Measurements from ENCODE around the gene TNFRSF1A. TPM values are rescaled to one million over a fixed set of nuclear protein-coding genes. Genes with fewer than 3 reads are reported as not detected.

The TNFRSF1A gene
- total and polyA plus RNA-seq, 2 of the 13 experiments (the other 11 are each of a cell fraction or from before 2014, with no cell fraction given) = 41.5 to 61.2 TPM

- ChIA-PET CTCF (ENCODE audit: low intra/inter-chr PET ratio, low total read pairs) (interaction anchor here (1.1 to 1.3 kb wide), 3 partner anchors 33 to 47 kb away, joined by 3 to 7 read pairs (median 3); no protein-coding TSS in a partner anchor), POLR2A (interaction anchor here (0.7 to 2.9 kb wide), 9 partner anchors 15 to 46 kb away, joined by 3 to 55 read pairs (median 5); partner anchors contain the start of genes LTBR and TNFRSF1A)
- no peak for TF ChIP-seq USF2 (IDR thresholded peaks at IDR 0.05; ENCODE audit: low read depth, low read length)
- TF ChIP-seq USF2 (CRISPR knock-in tag; IDR thresholded peaks at IDR 0.05; ENCODE audit: borderline replicate concordance) = peak; percentile 70; the same call in 1 of the 2 replicates
- TF ChIP-seq DPF2 (CRISPR knock-in tag; IDR thresholded peaks at IDR 0.05; ENCODE audit: borderline replicate concordance, low read depth) = no peak
- peak; percentile 46; the same call in 1 of the 2 replicates for TF ChIP-seq NFYC (CRISPR knock-in tag; IDR thresholded peaks at IDR 0.05)
- no peak for TF ChIP-seq KLF6 (CRISPR knock-in tag; IDR thresholded peaks at IDR 0.05)
- no peak for TF ChIP-seq MXI1 (IDR thresholded peaks at IDR 0.05; ENCODE audit: borderline replicate concordance, low read depth, low read length)
- no peak for TF ChIP-seq ZNF432 (CRISPR knock-in tag; IDR thresholded peaks at IDR 0.05; ENCODE audit: borderline replicate concordance)
- TF ChIP-seq THAP11 (CRISPR knock-in tag; IDR thresholded peaks at IDR 0.05) = 0 out of 2 replicates have a peak, but pooled peaks have one; percentile 1
- TF ChIP-seq SRF (IDR thresholded peaks at IDR 0.05; ENCODE audit: low read depth, low read length) = peak; percentile 95
- 0 out of 2 replicates have a peak, but pooled peaks have one; percentile 0 for TF ChIP-seq MIXL1 (CRISPR knock-in tag; IDR thresholded peaks at IDR 0.05)
- TF ChIP-seq ZNF382 (CRISPR knock-in tag; IDR thresholded peaks at IDR 0.05; ENCODE audit: borderline replicate concordance) = no peak
- TF ChIP-seq ZNF629 (CRISPR knock-in tag; conservative IDR thresholded peaks at IDR 0.05) = peak; percentile 84
- Histone ChIP-seq H3K27ac (ENCODE audit: extremely low read length, insufficient read depth, low read length) (peak overlapping the region; percentile 44), H3K4me2 (ENCODE audit: low read depth, low read length) (no peak overlapping the region; the same call in 1 of the 2 replicates), H3K9ac (ENCODE audit: insufficient read depth, low read depth, low read length) (no peak overlapping the region), H3K27me3 (ENCODE audit: control insufficient read depth in 1 of 2, insufficient read depth in 2 of 2, low read length in 2 of 2) (no peaks in the 10 kb centered on the region), H3K4me1 (ENCODE audit: insufficient read depth, low read length) (peaks cover 64% of the 10 kb centered on the region), H2AFZ (ENCODE audit: low read length) (no peak overlapping the region), H3K36me3 (replicated peaks in 1 of 2; ENCODE audit: control insufficient read depth in 1 of 2, insufficient read depth in 2 of 2, low read length in 2 of 2) (no peaks in the 10 kb centered on the region), H3K9me3 (ENCODE audit: low read length) (no peaks in the 10 kb centered on the region), H4K20me1 (ENCODE audit: insufficient read depth, low read length) (no peaks in the 10 kb centered on the region), H3K79me2 (ENCODE audit: insufficient read depth, low read length) (no peaks in the 10 kb centered on the region), H3K4me3 (replicated peaks in 1 of 3; ENCODE audit: insufficient read depth in 1 of 3, low read depth in 2 of 3, low read length in 3 of 3) (no peak overlapping the region)
- ATAC-seq = no peak
- no peak for FAIRE-seq
- intact Hi-C loops (cut with micrococcal nuclease; ENCODE audit: unreplicated experiment) = loop anchor here (1.0 kb wide), 1 partner anchor 42 kb away; no protein-coding TSS in a partner anchor
- WGBS (ENCODE audit: low lambda C conversion rate) = 79% methylated on average over 15 of the region's 15 CpGs
- BruUV-seq (replicated peaks) = no TSS peak
- in situ Hi-C loops (cut with HindIII; ENCODE audit: extremely low pct_ligation_motif_present, low pct_unique_long_range_greater_than_20kb) = no loop called here
- no peak for DNase-seq (ENCODE audit: low spot score)
Observed at GRCh38 chr12:6367969-6368892, 26.4 kb upstream of the TNFRSF1A start.
